ENCODE data around the gene SPOCK2. TPM values are rescaled to one million over a fixed set of nuclear protein-coding genes. Genes with fewer than 3 reads are reported as not detected.

Gene SPOCK2
- total and polyA plus RNA-seq, 5 donors = 4.9 to 12.8 (median 7.8) TPM

DNA sequence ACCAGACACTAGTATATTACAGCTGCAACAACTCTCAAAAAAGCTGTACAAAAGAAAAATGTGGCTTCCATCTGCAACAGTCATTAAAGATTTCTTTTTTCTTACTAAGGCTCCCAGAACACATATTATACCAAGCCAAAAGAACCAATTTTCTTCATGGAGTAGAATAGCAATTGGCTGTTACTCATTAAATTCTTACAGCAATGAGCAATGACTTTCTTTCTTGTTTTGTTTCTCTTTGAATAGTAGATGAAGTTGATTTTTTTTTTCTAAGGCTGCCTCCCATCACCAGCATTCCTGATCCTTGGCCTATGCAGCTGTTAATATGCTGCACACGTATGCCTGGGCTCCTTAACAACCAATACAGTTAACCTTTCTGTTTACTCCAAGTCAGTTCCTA, 36.6 kb upstream of the SPOCK2 start:
- ATAC-seq (peak in 1 of 2 donors; percentile 35), DNase-seq (no peak)
- H3K4me3 ChIP-seq (ENCODE audit: low read length) = no peak overlapping the region
- no peak overlapping the region for H3K27ac ChIP-seq (ENCODE audit: low read length)
- 50% methylated on average over 1 of the region's 1 CpG for WGBS
- H3K9me3 ChIP-seq (ENCODE audit: control insufficient read depth, low read length) = no peaks in the 10 kb centered on the region
- H3K4me1 ChIP-seq (ENCODE audit: control insufficient read depth, insufficient read depth, low read length) = no peaks in the 10 kb centered on the region
- no peaks in the 10 kb centered on the region for H3K27me3 ChIP-seq (ENCODE audit: control insufficient read depth, insufficient read depth)
- intact Hi-C loops (cut with DNase I) = loop anchor here in 3 of 4 donors (10.0 kb wide), 2 partner anchors 100 to 210 kb away; no protein-coding TSS in a partner anchor

DNA sequence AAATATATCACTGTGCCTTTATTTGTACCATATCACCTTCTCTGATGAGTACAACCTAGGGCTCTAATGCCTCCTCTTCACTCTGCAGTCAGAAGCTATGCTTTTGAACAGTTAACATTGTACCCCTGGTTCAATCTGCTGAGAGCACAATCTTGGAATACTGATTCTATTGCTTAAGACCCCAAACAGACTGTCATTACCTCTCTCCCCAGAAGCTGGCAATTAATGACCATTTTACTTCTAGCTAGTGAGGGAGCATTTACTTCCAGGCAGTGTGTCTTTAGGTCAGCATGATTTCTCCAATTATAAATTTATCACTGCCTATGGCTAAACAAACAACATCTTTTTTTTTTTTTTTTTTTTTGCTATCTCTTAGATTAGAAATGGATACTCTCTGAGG, 36.0 kb upstream of the SPOCK2 start:
- Histone ChIP-seq H3K27ac (ENCODE audit: low read length) (no peak overlapping the region), H3K4me1 (ENCODE audit: control insufficient read depth, insufficient read depth, low read length) (no peaks in the 10 kb centered on the region), H3K4me3 (ENCODE audit: low read length) (no peak overlapping the region), H3K27me3 (ENCODE audit: control insufficient read depth, insufficient read depth) (no peaks in the 10 kb centered on the region), H3K9me3 (ENCODE audit: control insufficient read depth, low read length) (no peaks in the 10 kb centered on the region)
- ATAC-seq (no peak), DNase-seq (no peak)
- intact Hi-C loops (cut with DNase I) = loop anchor here in 3 of 4 donors (10.0 kb wide), 2 partner anchors 100 to 210 kb away; no protein-coding TSS in a partner anchor

DNA sequence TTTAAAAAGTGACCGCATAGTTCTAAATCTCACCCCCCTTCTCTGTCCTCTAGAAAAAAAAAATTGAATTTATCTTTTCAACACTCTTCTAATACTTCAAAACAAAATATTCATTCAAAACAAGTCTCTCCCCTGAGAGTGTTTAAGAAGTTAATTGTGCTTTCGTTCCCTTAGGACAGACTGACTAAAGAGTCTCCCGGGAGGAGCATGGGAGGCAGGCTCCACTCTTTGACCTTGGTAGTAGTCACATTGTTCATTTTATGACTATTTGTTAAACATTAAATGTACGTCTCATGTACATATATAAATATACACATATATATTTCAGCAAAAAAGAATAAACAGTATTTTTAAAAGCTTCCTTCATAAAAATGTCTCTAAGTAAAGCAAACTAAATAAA, 35.3 kb upstream of the SPOCK2 start:
- H3K27me3 ChIP-seq (ENCODE audit: control insufficient read depth, insufficient read depth) = no peaks in the 10 kb centered on the region
- H3K4me1 ChIP-seq (ENCODE audit: control insufficient read depth, insufficient read depth, low read length) = no peaks in the 10 kb centered on the region
- ATAC-seq (peak in 1 of 2 donors; percentile 28), DNase-seq (no peak)
- intact Hi-C loops (cut with DNase I) = loop anchor here in 3 of 4 donors (10.0 kb wide), 2 partner anchors 101 to 211 kb away; no protein-coding TSS in a partner anchor
- no peak overlapping the region for H3K4me3 ChIP-seq (ENCODE audit: low read length)
- H3K27ac ChIP-seq (ENCODE audit: low read length) = no peak overlapping the region
- 68% methylated on average over 4 of the region's 4 CpGs for WGBS
- H3K9me3 ChIP-seq (ENCODE audit: control insufficient read depth, low read length) = no peaks in the 10 kb centered on the region

DNA sequence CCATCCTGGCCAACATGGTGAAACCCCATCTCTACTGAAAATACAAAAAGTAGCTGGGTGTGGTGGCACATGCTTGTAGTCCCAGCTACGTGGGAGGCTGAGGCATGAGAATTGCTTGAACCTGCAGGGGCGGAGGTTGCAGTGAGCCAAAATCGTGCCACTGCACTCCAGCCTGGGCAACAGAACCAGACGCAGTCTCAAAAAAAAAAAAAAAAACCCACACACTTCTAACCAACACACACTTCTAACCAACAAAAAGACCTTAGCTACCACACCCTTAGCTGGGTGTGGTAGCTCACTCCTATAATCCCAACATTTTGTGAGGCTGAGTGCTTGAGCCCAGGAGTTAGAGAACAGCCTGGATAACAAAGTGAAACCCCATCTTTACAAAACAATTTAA, 33.9 kb upstream of the SPOCK2 start:
- intact Hi-C loops (cut with DNase I) = loop anchor here in 3 of 4 donors (10.0 kb wide), 2 partner anchors 103 to 213 kb away; no protein-coding TSS in a partner anchor
- no peaks in the 10 kb centered on the region for H3K9me3 ChIP-seq (ENCODE audit: control insufficient read depth, low read length)
- no peak overlapping the region for H3K4me3 ChIP-seq (ENCODE audit: low read length)
- no peak overlapping the region for H3K27ac ChIP-seq (ENCODE audit: low read length)
- no peaks in the 10 kb centered on the region for H3K27me3 ChIP-seq (ENCODE audit: control insufficient read depth, insufficient read depth)
- ATAC-seq (no peak), DNase-seq (no peak)
- 95% methylated on average over 4 of the region's 4 CpGs for WGBS
- H3K4me1 ChIP-seq (ENCODE audit: control insufficient read depth, insufficient read depth, low read length) = no peaks in the 10 kb centered on the region

DNA sequence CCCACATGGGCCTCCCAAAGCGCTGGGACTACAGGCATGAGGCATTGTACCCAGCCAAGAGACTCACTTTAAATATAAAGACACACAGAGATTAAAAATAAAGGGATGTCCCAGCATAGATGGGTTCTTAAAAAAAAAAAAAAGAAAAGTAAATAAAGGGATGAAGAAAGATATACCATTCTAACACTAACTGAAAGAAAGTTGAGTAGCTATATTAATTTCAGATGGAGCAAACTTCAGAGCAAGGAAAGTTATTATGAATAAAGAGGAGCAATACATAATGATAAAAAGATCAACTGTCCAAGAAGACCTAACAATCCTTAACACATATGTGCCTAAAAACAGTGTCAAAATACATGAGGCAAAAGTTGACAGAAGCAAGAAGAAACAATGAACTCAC, 33.0 kb upstream of the SPOCK2 start:
- DNase-seq (no peak), ATAC-seq (no peak)
- no peak overlapping the region for H3K4me3 ChIP-seq (ENCODE audit: low read length)
- no peak overlapping the region for H3K27ac ChIP-seq (ENCODE audit: low read length)
- no peaks in the 10 kb centered on the region for H3K4me1 ChIP-seq (ENCODE audit: control insufficient read depth, insufficient read depth, low read length)
- intact Hi-C loops (cut with DNase I) = loop anchor here in 3 of 4 donors (10.0 kb wide), 2 partner anchors 103 to 213 kb away; no protein-coding TSS in a partner anchor
- H3K27me3 ChIP-seq (ENCODE audit: control insufficient read depth, insufficient read depth) = no peaks in the 10 kb centered on the region
- WGBS = 100% methylated on average over 1 of the region's 1 CpG
- no peaks in the 10 kb centered on the region for H3K9me3 ChIP-seq (ENCODE audit: control insufficient read depth, low read length)

DNA sequence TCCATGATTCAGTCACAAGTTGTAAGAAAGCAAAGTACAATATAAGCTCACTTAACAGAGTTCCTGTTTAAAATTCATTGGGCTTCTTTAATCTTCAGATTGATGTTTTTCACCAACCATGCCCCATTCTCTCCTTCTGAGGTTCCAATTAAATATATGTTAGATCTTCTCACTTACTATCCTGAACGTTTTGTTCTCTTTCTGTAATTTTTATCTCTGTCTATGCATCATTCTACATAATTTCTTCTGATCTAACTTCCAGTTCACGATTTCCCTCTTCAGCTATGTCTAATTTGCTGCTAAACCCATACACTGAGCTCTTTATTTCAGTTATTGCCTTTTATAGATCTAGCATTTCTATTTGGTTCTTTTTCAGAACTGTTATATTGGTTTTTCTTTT, 28.0 kb upstream of the SPOCK2 start:
- H3K27me3 ChIP-seq (ENCODE audit: control insufficient read depth, insufficient read depth) = no peaks in the 10 kb centered on the region
- no peaks in the 10 kb centered on the region for H3K9me3 ChIP-seq (ENCODE audit: control insufficient read depth, low read length)
- H3K4me3 ChIP-seq (ENCODE audit: low read length) = no peak overlapping the region
- no peak overlapping the region for H3K27ac ChIP-seq (ENCODE audit: low read length)
- peaks cover 2% of the 10 kb centered on the region for H3K4me1 ChIP-seq (ENCODE audit: control insufficient read depth, insufficient read depth, low read length)
- ATAC-seq (no peak), DNase-seq (no peak)
- intact Hi-C loops (cut with DNase I) = no loop called here
- 97% methylated on average over 2 of the region's 2 CpGs for WGBS

DNA sequence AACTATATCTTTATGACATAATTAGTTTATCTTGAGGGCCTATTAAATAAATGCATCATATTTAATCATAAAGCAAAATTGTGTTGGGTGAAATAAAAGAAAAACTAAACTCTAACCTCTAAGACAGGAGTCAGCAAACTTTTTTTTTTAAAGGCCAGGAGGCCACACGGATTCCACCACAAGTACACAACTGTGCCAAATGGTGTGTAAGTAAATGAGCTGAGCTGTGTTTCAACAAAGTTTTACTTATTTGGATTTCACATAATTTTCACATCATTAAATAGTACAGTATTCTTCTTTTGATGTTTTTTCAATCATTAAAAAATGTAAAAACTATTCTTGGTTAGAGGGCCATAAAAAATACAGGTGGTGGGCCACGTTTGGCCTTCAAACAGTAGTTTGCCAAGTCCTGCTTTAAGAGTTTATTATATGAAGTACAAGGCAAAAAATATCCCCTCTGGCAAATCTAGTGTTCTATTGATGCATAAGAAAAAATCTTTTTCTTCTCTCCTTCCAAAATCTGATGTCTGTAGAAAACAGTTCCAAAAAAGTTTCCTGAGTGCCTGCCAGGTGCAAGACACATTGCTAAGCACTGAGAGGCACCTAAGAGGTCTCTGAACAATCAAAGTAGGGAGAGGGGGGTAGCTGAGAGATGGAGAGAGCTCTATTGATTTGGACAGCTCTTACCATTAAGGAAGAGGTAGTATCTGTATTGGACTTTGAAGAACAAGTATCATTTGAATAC, 26.5 kb upstream of the SPOCK2 start:
- intact Hi-C loops (cut with DNase I) = no loop called here
- Histone ChIP-seq H3K27ac (ENCODE audit: low read length) (no peak overlapping the region), H3K4me1 (ENCODE audit: control insufficient read depth, insufficient read depth, low read length) (peaks cover 4% of the 10 kb centered on the region), H3K4me3 (ENCODE audit: low read length) (no peak overlapping the region), H3K9me3 (ENCODE audit: control insufficient read depth, low read length) (no peaks in the 10 kb centered on the region), H3K27me3 (ENCODE audit: control insufficient read depth, insufficient read depth) (no peaks in the 10 kb centered on the region)
- ATAC-seq (no peak), DNase-seq (no peak)
- 78% methylated on average over 2 of the region's 2 CpGs for WGBS

DNA sequence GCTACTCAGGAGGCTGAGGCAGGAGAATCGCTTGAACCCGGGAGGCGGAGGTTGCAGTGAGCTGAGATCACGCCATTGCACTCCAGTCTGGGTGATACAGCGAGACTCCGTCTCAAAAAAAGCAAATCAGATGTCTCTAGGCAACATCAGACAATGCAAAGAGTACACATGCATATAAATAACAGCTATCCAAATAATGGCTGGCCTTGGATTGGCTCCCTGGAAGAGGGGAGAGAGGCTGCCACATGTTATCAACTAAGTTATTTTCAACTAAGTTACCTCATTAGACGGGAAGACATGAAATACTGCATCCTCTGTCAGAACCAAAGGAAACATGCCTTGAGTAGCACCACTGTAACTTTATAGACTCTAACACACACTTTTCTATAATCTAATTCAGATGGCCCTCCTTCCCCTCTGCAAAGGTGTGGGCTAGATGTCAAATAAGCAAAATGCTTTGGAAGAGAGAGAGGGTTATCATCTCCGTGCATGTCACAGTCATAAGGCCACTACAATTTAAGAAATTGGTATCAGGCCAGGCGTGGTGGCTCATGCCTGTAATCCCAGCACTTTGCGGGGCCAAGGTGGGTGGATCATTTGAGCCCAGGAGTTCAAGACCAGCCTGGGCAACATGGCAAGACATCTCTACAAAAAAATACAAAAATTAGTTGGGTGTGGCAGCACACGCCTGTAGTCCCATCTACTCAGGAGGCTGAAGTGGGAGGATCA, 22.5 kb upstream of the SPOCK2 start:
- DNase-seq = no peak
- Histone ChIP-seq H3K27ac (ENCODE audit: low read length) (peak overlapping the region; percentile 87), H3K4me1 (ENCODE audit: control insufficient read depth, insufficient read depth, low read length) (peaks cover 7% of the 10 kb centered on the region), H3K4me3 (ENCODE audit: low read length) (no peak overlapping the region), H3K27me3 (ENCODE audit: control insufficient read depth, insufficient read depth) (no peaks in the 10 kb centered on the region), H3K9me3 (ENCODE audit: control insufficient read depth, low read length) (no peaks in the 10 kb centered on the region)
- peak; percentile 76 to 78 for ATAC-seq
- WGBS = 67% methylated on average over 11 of the region's 11 CpGs
- intact Hi-C loops (cut with DNase I) = no loop called here

DNA sequence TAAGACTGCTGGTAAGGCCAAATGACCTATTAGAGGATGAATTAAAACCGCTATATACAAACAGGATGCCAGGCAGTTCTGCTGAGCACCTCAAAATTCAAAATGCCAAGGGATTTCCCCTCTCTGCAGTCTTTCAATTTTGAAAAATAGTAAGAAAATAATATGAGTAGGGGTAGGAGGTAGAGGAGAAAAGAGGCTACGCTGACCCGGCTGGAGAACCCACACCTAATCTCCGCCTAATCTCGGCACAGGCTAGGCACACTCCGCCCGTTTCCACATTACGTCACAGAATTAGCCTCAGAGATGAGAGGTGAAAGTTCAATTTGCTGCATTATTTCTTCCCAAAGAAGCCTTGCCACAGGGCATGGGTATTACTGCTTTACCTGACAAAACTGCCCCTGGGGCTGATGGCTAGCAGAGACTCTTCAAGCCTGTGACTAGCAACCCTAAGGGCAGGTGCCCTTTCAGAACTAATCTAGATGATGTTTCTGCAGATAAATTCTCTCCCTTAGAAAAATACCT, 21.3 kb upstream of the SPOCK2 start:
- ATAC-seq (no peak), DNase-seq (no peak)
- Histone ChIP-seq H3K9me3 (ENCODE audit: control insufficient read depth, low read length) (no peaks in the 10 kb centered on the region), H3K4me1 (ENCODE audit: control insufficient read depth, insufficient read depth, low read length) (peaks cover 5% of the 10 kb centered on the region), H3K27ac (ENCODE audit: low read length) (peak overlapping the region; percentile 92), H3K27me3 (ENCODE audit: control insufficient read depth, insufficient read depth) (no peaks in the 10 kb centered on the region), H3K4me3 (ENCODE audit: low read length) (no peak overlapping the region)
- 85% methylated on average over 8 of the region's 8 CpGs for WGBS
- intact Hi-C loops (cut with DNase I) = no loop called here

DNA sequence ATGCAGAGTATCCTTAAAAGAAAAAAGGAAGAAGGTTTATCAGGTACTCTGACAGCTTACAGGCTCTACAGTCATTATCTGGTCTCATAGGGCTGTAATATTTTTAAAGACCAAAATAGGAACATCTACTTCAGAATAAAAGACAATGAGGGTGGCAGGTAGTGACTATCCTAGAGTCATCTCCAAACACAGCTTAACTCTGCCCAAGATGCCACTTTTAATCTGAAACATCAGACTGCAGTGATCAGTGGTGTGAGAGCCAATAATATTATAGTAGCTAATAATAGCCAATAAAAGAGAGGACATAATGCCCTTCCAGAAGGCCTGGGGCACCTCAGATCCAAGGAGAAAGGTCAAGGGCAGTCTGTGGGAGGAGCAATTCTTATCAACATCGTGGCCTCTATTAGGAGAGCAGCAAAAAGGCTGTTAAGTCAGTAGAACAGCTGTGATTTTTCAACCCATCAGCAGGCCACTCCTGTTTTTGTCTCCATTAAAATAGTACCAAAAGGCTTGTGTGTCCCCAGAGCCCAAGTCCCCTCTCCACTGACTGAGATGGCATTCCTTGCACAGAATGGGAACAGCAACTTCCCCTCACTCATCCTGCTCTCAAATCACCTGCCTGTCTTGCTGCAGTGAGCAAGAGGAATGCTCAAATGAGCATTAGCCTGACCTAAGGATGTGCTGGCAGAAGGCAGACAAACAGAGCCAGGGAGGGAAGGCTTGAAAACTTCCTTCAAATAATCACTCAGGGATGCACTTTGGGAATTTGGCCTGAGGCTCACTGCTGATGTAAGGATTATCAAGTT, 20.7 kb upstream of the SPOCK2 start:
- peak overlapping the region; percentile 92 for H3K27ac ChIP-seq (ENCODE audit: low read length)
- WGBS = 16% methylated on average over 1 of the region's 1 CpG
- ATAC-seq = peak in 1 of 2 donors; percentile 34
- DNase-seq = no peak
- peaks cover 5% of the 10 kb centered on the region for H3K4me1 ChIP-seq (ENCODE audit: control insufficient read depth, insufficient read depth, low read length)
- H3K27me3 ChIP-seq (ENCODE audit: control insufficient read depth, insufficient read depth) = no peaks in the 10 kb centered on the region
- intact Hi-C loops (cut with DNase I) = no loop called here
- H3K4me3 ChIP-seq (ENCODE audit: low read length) = no peak overlapping the region
- no peaks in the 10 kb centered on the region for H3K9me3 ChIP-seq (ENCODE audit: control insufficient read depth, low read length)
